NCI-H345 treated with DMSO at 0.1 percent for 48 hours (cell line): ENCODE data around the gene ABCA4.

Source experiments
- DNase-seq: peaks from one replicate; lab custom pipeline; 2025; ENCODE audit not compliant: unreplicated experiment; lab: John Stamatoyannopoulos, UW

Gene ABCA4

GRCh38 chr1:93980320-93981273 lies 140.4 kb downstream of the ABCA4 start:
- peak; percentile 10 for DNase-seq

GRCh38 chr1:93979718-93980319 lies 141.1 kb downstream of the ABCA4 start:
- peak; percentile 8 for DNase-seq

GRCh38 chr1:93979040-93979717 lies 141.8 kb downstream of the ABCA4 start:
- no peak for DNase-seq

GRCh38 chr1:93977598-93977945 lies 143.4 kb downstream of the ABCA4 start:
- DNase-seq: no peak

- no peak for DNase-seq
These were observed 144.0 kb downstream of the ABCA4 start for GRCh38 chr1:93976711-93977597.

GRCh38 chr1:93976291-93976690 lies 144.7 kb downstream of the ABCA4 start:
- no peak for DNase-seq

- no peak for DNase-seq
These were observed 148.6 kb downstream of the ABCA4 start for GRCh38 chr1:93972341-93972740.

- DNase-seq: no peak
These were observed 151.1 kb downstream of the ABCA4 start for GRCh38 chr1:93969887-93970286.

GRCh38 chr1:93969371-93969770 lies 151.6 kb downstream of the ABCA4 start:
- DNase-seq: no peak

- no peak for DNase-seq
These were observed 153.6 kb downstream of the ABCA4 start for GRCh38 chr1:93967306-93967705.

- DNase-seq: no peak
These were observed 155.1 kb downstream of the ABCA4 start for GRCh38 chr1:93965888-93966287.

- DNase-seq: no peak
These were observed 155.7 kb downstream of the ABCA4 start for GRCh38 chr1:93965256-93965655.

- DNase-seq: no peak
These were observed 156.2 kb downstream of the ABCA4 start for GRCh38 chr1:93964777-93965200.

GRCh38 chr1:93964096-93964776 lies 156.7 kb downstream of the ABCA4 start:
- no peak for DNase-seq

GRCh38 chr1:93963585-93963984 lies 157.4 kb downstream of the ABCA4 start:
- no peak for DNase-seq

GRCh38 chr1:93961906-93962305 lies 159.0 kb downstream of the ABCA4 start:
- DNase-seq: no peak

- no peak for DNase-seq
These were observed 159.5 kb downstream of the ABCA4 start for GRCh38 chr1:93961443-93961842.

- DNase-seq: no peak
These were observed 160.3 kb downstream of the ABCA4 start for GRCh38 chr1:93960641-93961147.

- DNase-seq: no peak
These were observed 161.5 kb downstream of the ABCA4 start for GRCh38 chr1:93959413-93959812.

GRCh38 chr1:93958726-93959100 lies 162.2 kb downstream of the ABCA4 start:
- DNase-seq: no peak
